ENCODE results near the gene MRM2.

The MRM2 gene

DNA sequence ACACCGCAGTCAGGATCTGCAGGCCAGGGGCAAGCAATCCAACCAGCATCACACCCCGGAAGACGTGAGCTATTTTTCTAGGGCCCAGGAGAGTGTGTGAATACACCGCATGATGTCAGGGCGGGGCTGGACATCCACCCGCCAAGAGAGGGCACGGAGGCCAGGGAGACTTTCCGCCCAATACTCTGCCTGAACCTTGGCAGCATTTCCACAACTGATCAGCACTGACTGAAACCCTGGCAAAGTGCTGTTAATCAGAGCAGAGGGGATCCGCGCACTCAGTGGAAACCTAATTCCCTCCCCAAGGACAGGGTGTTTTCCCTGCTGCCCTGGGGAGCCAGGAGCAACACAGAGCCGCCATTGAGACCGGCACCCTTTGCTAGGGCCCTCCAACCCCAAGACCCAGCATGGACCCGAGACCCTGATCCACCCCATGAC is 17.5 kb downstream of the MRM2 start:
- no peak for DNase-seq (ENCODE audit: low read depth in 1 of 2, low spot score in 1 of 2)

DNA sequence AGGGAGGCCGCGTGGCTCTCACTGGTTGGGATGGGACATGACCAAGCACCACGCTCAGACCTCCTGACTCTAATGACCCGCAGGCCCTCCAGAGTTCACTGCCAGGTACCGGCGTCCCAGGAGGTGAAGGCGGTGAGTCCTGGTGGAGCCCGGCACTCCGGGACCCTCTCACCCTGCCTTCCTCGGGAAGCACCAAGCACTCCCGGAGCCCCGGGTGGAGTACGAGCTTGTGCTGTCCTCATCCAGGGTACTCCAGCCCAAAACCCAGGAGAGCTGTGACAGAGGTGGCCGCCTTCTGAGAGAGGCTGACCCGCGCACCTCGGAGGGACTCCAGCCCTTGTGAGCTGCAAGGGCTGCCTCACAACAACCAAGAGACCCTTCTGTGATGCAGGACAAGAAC is 18.7 kb downstream of the MRM2 start:
- no peak for DNase-seq (ENCODE audit: low read depth in 1 of 2, low spot score in 1 of 2)

DNA sequence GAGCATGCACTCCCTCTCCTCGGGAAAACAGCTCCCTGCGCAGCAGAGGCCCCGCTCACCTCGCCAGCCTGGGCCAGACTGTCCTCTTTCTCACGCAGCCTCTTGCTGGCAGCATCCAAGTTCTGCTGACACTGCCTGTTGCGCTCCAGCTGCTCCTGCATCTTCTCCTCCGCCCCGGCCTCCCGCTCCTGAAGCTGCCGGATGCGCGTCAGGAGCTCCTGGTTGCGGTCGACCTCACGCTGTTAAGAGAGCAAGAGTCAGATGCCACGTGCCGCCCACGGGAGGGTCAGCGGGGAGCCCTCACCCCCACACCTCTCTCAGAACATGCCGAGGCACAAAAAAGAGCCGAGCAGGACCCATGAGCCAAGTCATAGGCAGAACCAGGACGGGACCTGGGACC is 19.5 kb downstream of the MRM2 start:
- no peak for DNase-seq (ENCODE audit: low read depth in 1 of 2, low spot score in 1 of 2)

DNA sequence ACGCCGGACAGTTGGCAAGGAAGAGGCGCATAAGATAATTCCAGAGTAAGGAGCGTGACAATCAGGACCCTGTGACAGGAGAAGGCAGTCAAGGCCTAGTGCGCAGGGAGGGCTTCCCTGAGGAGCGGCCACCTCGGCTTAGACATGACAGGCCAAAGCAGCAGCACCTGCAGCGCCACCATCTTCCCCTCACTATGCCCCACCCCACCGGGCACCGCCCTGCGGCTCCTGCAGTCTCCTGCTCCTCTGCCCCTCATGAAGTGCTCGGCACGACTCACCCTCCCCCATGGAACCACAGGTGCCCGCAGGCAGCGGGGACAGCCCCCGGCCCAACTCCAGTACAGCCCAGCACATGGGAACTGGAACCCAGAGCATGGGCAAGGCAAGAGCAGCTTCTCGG is 21.1 kb downstream of the MRM2 start:
- no peak for DNase-seq (ENCODE audit: low read depth in 1 of 2, low spot score in 1 of 2)

DNA sequence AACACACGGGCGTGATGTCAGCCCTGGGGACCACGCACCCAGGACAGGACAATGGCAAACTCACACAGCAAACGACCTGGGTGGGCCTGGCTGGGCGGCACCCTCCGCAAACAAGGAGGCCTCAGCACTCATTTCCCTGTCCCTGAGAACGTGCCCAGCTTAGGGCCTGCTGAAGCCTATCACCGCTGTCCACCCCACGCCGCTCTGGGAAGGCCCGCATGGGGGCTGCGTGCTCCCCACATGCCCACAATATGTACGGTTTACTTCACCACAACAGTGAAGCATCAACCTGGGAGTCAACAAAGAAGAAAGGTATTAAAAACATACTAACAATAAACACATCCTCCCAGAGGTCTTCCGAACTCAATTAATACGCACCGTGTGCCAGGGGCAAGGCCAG is 21.5 kb downstream of the MRM2 start:
- no peak for DNase-seq (ENCODE audit: low read depth in 1 of 2, low spot score in 1 of 2)

DNA sequence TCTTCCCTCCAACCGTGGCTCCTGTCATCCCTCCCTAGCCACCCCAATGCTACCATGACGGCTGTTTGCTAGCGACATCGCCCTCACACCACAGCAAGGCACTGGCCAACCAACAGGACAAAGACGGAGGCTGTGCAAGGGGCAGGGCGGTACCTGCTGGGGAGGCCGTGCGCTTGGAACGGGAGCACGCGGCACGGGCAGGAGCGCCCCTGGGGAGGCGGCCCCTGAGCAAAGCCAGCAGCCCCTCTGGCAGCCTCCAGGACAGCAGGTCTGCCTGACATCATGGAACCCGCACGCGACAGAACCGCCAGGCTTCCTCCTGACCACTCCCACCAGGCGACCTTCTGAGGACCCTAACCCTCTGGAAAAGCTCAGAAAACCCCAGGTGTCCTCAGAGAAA is 22.0 kb downstream of the MRM2 start:
- no peak for DNase-seq (ENCODE audit: low read depth in 1 of 2, low spot score in 1 of 2)

DNA sequence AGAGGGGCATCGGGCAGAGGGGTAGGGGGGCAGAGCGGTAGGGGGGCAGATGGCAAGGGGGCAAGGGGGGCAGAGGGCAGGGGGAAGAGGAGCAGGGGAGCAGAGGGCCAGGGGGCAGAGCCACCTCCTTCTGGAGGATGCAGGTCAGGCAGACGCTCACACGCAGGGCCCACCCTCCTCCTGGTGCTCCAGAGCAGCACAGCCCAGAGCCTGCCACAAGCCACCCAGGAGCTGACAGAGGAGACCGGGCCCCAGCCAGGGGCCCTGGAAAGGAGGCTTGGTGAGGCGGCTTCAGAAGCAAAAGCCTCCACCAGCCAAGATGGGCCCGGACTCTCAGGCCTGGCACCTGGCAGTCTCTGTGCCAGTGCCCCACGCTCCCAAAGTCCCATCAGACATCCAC is 22.4 kb downstream of the MRM2 start:
- DNase-seq (ENCODE audit: low read depth in 1 of 2, low spot score in 1 of 2): no peak

DNA sequence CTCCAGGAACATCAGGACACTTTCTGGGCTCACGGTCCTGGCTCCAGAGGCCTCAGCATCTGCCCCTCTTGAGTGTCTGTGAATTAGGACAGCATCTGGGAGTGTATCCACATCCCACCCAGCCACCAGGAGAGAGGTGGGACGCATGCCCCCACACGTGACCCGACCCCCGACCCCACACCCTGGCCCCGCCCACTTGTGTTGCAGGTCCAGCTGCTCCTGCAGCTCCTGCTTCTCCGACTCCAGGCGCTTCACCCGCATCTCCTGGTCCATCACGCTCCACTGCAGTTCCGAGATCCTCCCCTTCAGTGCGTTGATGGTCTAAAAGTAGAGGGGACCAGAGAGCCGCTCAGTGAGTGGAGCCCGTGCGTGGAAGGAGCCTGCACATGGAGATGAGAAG is 22.9 kb downstream of the MRM2 start:
- DNase-seq (ENCODE audit: low read depth in 1 of 2, low spot score in 1 of 2): no peak

DNA sequence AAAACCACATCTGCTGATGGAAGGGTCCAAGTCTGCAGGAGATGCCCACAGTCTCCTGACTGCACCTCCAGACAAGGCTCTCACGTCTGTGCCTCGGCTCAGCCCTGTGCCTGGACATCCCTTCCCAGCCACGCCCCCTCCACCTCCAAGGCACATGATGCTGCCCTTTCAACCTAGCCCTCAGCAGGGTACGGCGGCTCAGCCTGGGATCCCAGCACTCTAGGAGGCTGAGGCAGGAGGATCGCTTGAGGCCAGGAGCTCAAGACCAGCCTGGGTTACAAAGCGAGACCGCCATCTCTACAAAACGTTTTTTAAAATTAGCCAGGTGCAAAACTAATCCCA is 23.6 kb downstream of the MRM2 start:
- no peak for DNase-seq (ENCODE audit: low read depth in 1 of 2, low spot score in 1 of 2)

DNA sequence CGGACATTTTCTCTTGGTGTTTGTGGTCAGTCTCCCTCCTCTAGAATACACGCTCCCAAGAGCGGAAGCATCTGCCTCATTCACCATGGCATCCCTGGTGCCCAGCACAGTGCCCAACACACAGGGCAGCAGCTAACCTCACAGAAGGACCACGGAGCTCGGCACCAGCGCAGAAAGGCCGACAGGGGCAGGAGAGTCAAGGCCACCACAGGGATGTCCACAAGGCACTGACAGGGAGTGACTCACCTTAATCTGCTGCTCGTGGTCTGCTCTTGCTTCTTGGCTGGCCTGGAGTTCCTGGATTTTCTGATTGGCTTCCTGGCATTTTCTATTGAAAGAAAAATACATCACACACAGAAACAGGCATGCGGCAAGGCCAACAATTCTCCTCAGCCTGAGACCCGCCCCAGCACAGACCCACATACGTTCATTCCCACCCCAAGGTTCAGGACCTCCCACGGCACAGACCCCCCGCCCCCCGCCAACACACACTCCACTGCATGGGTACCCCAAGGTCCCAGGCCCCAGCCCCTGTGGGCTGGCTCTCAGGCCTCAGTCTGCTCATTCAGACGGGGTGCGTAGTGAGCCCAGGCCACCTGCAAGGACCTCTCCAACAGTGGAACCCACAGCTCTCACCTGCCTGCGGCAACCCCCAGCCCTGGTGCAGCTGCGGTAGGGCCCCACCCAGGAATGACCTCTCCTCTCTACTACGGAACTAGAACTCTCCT is 24.1 kb downstream of the MRM2 start:
- no peak for DNase-seq (ENCODE audit: low read depth in 1 of 2, low spot score in 1 of 2)

DNA sequence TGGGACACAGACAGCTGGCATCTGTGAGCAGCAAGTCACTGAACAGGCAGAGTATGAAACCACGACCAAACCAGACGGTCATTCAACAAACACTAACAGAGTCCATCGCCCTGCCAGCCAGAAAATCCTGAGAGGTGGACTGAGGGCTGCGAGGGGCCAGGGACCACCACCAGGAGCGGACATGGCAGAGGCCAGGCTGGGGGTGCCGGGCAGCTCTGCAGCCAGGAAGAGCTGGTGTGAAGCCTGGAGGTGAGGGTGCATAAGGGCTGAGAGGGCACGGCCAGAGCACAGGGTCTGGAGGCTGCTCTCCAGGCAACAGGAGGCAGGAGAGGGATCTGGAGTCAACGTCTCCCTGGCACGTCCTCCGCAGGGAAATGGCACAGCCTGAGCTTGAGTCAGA is 24.8 kb downstream of the MRM2 start:
- no peak for DNase-seq (ENCODE audit: low read depth in 1 of 2, low spot score in 1 of 2)

DNA sequence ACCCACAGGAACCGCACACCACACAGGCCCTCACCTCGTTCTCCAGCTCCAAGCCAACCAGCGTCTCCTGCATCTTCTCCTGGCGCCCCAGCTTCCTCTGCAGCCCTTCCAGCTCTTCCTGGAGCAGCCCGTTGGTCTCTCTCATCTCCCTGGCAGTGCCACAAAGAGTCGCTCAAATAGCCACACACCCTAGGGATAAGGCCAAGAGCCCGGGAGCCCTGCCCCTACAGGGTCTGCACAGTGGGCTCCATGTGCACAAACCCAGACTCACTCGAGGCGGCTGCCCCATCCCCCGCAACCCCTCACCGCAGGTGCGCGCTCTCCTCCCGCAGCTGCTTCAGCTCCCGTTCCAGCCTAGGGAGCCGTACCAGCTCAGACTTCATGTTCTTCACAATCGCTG is 26.2 kb downstream of the MRM2 start:
- no peak for DNase-seq (ENCODE audit: low read depth in 1 of 2, low spot score in 1 of 2)

DNA sequence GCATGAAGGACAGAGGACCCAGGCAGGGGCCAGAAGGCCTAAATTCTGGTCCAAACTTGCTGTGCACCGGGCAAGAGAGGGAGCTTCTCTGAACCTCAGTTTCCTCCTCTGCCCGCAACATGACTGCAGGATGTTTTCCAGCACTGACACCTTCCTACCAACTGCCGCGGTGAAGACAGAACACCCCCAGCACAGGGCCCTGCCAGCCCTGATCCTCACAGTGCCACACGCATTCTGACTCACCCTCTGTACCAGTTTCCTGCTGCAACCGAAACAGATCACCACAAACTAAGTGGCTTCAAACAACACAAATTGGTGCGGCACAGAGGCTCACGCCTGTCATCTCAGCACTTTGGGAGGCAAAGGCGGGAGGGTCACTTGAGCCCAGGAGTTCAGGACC is 27.4 kb downstream of the MRM2 start:
- DNase-seq (ENCODE audit: low read depth in 1 of 2, low spot score in 1 of 2): no peak

DNA sequence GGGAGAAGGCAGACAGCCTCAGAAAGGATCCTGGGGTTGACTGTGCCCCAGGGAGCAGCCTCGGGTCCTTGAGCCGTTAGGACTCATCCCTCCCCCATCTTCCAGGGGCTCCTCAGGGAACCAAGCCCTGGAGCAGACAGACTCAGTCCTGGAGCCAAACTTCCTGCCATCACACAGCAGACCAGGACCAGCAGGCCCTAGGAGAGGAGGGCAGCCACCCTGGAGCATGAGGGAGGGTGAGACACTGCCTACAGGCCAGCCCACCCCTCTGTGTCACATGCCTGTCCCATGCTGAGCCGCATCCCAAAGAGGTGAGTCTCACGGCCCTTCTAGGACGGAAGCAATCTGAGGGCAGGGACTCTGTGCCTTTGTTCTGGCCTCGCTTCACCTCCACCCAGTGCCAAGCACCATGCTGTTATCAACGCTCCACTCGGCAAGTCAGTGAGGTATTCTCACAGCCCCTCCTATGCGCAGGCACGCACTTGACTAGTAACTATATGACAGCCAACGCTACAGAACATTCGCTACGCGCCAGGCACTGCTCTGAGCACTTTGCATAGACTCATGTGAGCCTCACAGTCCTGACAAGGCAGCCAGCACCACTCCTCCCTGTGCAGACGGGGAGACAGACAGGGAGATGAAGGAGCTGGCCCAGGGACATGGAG is 28.3 kb downstream of the MRM2 start:
- DNase-seq (ENCODE audit: low read depth in 1 of 2, low spot score in 1 of 2): no peak

DNA sequence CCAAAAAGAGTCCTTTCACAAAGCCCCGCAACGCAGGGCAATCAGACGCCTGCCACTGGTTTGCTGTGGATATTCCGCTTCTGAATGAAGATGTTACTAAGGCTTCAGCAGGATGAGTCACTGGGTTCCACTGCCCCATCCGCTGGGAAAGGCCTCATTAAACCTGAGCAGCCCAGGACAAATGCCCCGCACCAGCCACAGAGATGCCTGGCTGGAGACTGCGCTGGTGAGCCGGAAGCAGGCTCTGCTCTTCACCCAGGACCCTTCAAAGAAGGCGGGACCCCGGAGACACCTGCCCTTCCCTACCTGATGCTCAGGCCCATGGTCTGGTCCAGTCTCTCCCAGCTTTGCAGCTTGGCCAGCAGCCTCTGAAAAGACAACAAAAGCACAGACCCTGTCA is 29.1 kb downstream of the MRM2 start:
- DNase-seq (ENCODE audit: low read depth in 1 of 2, low spot score in 1 of 2): no peak

DNA sequence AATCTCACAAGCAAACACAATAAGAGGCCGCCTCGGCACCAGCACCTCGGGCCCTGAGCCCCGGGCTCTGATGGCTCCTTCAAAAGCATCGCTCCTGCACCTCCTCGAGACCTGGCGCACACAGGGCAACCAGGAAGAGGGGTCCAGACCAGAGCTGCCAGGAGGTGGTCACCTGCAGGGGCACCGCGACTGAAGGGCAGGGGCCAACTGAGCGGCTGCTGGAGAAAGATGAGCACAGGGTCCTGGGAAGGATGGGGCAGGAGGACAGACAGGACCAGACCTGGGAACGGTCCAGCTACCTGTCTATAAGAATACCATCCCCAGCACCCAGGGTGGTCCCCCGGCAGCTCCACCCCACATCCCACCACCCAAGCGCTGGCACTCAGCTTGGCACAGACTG is 30.1 kb downstream of the MRM2 start:
- no peak for DNase-seq (ENCODE audit: low read depth in 1 of 2, low spot score in 1 of 2)

DNA sequence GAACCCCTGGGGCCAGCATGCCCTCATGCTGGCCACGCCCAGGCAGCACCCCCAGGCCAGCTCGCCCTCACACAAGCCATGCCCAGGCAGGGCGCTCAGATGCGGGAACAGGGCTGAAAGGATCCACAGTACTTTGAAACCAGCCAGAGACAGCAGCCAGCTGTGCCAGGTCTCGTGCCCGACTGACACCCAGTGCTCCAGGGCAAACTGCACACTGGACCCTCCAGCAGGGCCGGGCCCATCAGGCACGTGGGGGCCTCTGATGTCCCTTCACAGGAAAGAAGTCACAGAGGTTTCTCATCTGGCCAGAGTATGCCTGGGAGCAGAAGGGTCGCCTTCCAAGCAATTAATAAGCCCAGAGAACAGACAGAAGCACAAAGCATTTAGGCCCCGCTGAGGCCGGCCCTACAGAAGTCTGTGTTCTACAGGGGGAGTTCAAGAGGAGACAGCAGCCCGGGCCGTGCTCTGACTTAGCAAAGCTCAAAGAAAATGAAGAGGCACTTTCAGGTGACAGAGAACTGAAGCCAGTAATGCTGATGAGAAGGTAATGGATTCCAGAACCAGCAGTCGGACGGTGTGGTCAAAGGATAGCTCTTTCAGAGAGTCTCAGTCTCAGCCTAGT is 30.6 kb downstream of the MRM2 start:
- no peak for DNase-seq (ENCODE audit: low read depth in 1 of 2, low spot score in 1 of 2)

DNA sequence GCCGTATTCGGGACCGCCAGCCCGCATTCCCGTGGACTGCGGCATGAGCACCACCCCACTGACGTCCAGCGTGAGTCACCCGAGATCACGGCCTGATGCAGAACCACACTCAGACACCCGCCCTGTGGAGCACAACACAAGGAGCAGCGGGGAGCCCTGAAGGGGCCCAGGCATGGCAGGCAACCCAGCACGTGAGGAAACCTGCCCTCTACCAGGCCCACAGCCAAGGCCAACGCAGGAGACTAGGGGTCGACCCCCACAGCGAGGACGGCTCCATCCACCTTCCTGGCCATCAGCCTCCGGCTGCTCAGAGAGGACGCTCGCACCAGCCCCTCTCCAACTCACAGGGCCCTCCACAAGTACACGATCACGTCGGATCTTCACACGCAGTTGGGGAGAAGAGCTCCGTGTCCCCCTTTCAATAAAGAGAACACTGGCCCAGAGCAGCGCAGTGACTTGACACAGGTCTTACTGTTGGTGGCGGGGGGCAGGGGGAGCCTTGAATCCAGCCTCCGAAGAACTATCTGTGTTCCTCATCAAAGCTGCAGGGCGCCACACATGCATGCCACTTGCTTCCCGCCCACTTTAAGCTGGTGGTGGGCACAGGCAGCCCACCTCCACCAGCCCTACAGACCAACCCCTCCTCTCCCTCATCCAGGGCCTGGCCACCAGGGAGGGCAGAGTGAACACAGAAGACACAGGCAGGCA is 31.3 kb downstream of the MRM2 start:
- DNase-seq (ENCODE audit: low read depth in 1 of 2, low spot score in 1 of 2): no peak

DNA sequence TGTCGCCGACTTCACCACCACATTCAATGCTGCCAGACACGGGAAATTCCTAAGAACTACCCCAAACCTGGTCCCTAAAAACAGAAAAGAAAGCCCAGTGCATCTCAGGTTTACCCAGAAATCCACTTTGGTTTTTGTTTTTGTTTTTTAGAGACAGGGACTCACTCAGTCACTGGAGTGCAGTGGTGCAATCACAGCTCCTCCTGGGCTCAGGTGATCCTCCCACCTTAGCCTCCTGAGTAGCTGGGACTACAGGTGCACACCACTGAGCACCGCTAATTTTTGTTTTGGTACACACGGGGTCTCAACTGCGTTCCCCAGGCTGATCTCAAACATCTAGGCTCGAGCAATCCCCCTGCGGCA is 32.1 kb downstream of the MRM2 start:
- DNase-seq (ENCODE audit: low read depth in 1 of 2, low spot score in 1 of 2): no peak

DNA sequence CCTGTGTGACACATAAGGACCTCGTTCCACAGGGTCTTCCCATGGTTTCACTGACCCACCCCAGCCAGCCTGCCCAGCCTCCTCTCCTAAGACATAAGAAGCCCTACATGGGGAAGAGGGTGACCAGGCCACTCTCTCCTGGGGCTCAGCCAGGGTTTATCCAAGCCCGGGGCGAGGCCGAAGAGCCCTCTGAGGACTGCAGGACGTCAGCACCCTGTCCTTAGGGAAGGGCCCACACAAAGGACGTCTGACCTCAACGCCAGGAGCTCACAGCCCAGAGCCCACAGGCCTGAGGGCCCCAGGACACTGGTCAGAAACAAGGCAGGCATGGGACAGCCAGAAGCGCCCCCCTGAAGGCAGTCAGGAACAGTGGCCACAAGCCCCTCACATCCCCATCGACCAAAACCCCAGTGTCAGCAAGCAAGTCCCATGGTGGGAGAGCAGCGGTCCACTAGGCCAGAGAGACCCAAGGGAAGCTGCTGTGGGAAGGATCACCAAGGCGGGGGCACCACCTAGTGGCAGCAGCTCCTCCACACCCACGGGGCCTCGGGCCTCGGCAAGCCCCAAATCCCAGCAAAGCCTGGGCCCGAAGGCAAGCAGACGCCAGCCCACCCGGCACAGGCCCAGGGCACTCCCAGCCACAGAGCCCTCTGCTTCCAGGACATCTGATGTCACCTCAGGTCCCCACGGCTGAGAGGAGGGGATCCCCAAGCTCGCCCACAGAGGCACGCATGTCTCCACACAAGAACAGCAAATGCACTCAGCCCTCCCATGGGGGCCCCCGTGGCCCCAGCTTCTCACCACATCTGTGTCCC is 32.7 kb downstream of the MRM2 start:
- peak in 1 of 2 donors; percentile 27 for DNase-seq (ENCODE audit: low read depth in 1 of 2, low spot score in 1 of 2)

DNA sequence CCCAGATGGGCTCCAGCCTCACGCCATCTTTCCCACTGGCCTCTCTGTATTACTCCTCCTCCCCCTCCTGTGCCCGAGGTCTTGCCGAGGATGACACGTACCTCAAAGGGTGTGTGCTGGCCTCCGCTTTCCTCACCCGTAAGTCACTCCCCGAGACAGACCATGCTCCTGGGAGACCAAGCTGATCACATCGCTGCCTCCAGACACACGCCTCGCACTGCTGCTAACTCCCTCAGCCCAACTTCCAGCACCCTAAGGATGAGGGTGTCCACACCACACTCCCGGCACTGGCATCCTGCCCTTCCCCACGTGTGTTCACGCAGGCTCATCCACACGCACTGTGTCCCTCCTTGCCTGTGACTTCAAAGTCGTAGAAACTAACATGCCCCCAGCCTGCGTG is 33.3 kb downstream of the MRM2 start:
- DNase-seq (ENCODE audit: low read depth in 1 of 2, low spot score in 1 of 2): no peak
